ENCODE data around the gene ZNF117.
"Not testable (repeated sequence)": the region's sequence is repeated elsewhere in the genome, so short reads cannot be mapped to it uniquely, and the experiment has no call there.

The ZNF117 gene

GRCh38 chr7:64959072-64959747, 31.6 kb downstream of the ZNF117 start:
- Histone ChIP-seq H3K27ac (replicated peaks) (no peak overlapping the region), H3K4me3 (replicated peaks; ENCODE audit: insufficient read depth, low read length) (no peak overlapping the region), H3K27me3 (ENCODE audit: insufficient read depth, poor library complexity, severe bottlenecking) (no peaks in the 10 kb centered on the region)
- TF ChIP-seq, protein P1, sequence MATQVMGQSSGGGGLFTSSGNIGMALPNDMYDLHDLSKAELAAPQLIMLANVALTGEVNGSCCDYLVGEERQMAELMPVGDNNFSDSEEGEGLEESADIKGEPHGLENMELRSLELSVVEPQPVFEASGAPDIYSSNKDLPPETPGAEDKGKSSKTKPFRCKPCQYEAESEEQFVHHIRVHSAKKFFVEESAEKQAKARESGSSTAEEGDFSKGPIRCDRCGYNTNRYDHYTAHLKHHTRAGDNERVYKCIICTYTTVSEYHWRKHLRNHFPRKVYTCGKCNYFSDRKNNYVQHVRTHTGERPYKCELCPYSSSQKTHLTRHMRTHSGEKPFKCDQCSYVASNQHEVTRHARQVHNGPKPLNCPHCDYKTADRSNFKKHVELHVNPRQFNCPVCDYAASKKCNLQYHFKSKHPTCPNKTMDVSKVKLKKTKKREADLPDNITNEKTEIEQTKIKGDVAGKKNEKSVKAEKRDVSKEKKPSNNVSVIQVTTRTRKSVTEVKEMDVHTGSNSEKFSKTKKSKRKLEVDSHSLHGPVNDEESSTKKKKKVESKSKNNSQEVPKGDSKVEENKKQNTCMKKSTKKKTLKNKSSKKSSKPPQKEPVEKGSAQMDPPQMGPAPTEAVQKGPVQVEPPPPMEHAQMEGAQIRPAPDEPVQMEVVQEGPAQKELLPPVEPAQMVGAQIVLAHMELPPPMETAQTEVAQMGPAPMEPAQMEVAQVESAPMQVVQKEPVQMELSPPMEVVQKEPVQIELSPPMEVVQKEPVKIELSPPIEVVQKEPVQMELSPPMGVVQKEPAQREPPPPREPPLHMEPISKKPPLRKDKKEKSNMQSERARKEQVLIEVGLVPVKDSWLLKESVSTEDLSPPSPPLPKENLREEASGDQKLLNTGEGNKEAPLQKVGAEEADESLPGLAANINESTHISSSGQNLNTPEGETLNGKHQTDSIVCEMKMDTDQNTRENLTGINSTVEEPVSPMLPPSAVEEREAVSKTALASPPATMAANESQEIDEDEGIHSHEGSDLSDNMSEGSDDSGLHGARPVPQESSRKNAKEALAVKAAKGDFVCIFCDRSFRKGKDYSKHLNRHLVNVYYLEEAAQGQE (IDR thresholded peaks at IDR 0.05; ENCODE audit: insufficient replicate concordance, low read depth), result no peak
- TF ChIP-seq, protein P2, sequence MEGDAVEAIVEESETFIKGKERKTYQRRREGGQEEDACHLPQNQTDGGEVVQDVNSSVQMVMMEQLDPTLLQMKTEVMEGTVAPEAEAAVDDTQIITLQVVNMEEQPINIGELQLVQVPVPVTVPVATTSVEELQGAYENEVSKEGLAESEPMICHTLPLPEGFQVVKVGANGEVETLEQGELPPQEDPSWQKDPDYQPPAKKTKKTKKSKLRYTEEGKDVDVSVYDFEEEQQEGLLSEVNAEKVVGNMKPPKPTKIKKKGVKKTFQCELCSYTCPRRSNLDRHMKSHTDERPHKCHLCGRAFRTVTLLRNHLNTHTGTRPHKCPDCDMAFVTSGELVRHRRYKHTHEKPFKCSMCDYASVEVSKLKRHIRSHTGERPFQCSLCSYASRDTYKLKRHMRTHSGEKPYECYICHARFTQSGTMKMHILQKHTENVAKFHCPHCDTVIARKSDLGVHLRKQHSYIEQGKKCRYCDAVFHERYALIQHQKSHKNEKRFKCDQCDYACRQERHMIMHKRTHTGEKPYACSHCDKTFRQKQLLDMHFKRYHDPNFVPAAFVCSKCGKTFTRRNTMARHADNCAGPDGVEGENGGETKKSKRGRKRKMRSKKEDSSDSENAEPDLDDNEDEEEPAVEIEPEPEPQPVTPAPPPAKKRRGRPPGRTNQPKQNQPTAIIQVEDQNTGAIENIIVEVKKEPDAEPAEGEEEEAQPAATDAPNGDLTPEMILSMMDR (IDR thresholded peaks at IDR 0.05; ENCODE audit: insufficient read depth, low read length), result no peak
- TF ChIP-seq POLR2AphosphoS5 (IDR thresholded peaks at IDR 0.05; ENCODE audit: low read depth) (no peak), SPI1 (IDR thresholded peaks at IDR 0.05; ENCODE audit: borderline replicate concordance, low read depth) (no peak), GABPA (IDR thresholded peaks at IDR 0.05; ENCODE audit: low read depth) (no peak)
- no peak for DNase-seq (ENCODE audit: low read depth in 1 of 2, low spot score in 1 of 2)

- TF ChIP-seq GABPA (IDR thresholded peaks at IDR 0.05; ENCODE audit: low read depth), result no peak
- TF ChIP-seq, protein P2 (IDR thresholded peaks at IDR 0.05; ENCODE audit: insufficient read depth, low read length), result peak; percentile 49
- peak; percentile 7 to 27 for DNase-seq (ENCODE audit: low read depth in 1 of 2, low spot score in 1 of 2)
- H3K27me3 ChIP-seq (ENCODE audit: insufficient read depth, poor library complexity, severe bottlenecking), result no peaks in the 10 kb centered on the region
- no peak overlapping the region for H3K4me3 ChIP-seq (replicated peaks; ENCODE audit: insufficient read depth, low read length)
- H3K27ac ChIP-seq (replicated peaks), result no peak overlapping the region
Measured at GRCh38 chr7:64951250-64951848, 39.5 kb downstream of the ZNF117 start.

GRCh38 chr7:64950673-64951072, 40.2 kb downstream of the ZNF117 start:
- H3K27ac ChIP-seq (replicated peaks); DNase-seq (ENCODE audit: low read depth in 1 of 2, low spot score in 1 of 2); H3K27me3 ChIP-seq (ENCODE audit: insufficient read depth, poor library complexity, severe bottlenecking); H3K4me3 ChIP-seq (replicated peaks; ENCODE audit: insufficient read depth, low read length): not testable (repeated sequence)

GRCh38 chr7:64948774-64949173, 42.1 kb downstream of the ZNF117 start:
- DNase-seq (ENCODE audit: low read depth in 1 of 2, low spot score in 1 of 2); H3K4me3 ChIP-seq (replicated peaks; ENCODE audit: insufficient read depth, low read length); H3K27ac ChIP-seq (replicated peaks); H3K27me3 ChIP-seq (ENCODE audit: insufficient read depth, poor library complexity, severe bottlenecking): not testable (repeated sequence)

DNA sequence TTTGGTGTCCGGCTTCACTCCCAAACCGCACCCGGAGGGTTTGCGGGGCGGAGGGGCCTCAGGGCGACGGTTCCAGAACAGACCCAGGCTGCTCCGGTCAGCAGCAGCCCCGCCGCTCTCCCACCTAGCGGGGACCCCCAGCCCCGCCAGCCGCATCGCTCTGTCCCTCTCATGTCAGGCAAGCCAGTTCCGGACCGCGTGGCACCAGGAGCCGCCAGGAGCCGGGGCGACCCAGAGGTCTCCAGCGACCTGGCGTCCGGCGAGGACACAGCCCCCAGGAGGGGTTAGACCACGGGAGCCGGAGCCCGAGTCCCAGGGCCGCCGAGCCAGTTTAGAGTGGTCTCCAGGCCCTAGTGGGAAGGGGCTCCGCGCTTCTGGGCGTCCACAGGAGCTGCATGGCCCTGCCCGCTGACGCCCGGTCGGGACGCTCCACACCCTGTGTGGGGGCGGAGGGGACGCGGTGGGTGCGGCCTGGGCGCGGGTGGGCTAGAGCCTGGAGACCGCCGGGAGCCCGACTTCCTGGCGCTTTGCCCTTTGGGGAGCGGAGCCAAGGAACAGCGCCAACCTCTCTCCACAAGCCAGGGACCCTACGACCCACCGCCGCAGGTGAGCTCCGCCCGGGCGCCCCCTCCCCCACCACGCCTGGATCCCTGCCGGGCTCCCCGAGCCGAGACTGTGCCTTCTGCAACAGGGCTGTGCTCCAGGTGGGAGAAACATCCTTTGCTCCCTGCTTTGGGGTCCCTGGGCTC, 43.4 kb downstream of the ZNF117 start:
- no peak overlapping the region for H3K4me3 ChIP-seq (replicated peaks; ENCODE audit: insufficient read depth, low read length)
- no peak for DNase-seq (ENCODE audit: low read depth in 1 of 2, low spot score in 1 of 2)
- no peak overlapping the region for H3K27ac ChIP-seq (replicated peaks)
- H3K27me3 ChIP-seq (ENCODE audit: insufficient read depth, poor library complexity, severe bottlenecking), result no peaks in the 10 kb centered on the region
- TF ChIP-seq POLR2AphosphoS5 (IDR thresholded peaks at IDR 0.05; ENCODE audit: low read depth), result no peak
- TF ChIP-seq, protein P2 (IDR thresholded peaks at IDR 0.05; ENCODE audit: insufficient read depth, low read length), result no peak
- TF ChIP-seq, protein P1 (IDR thresholded peaks at IDR 0.05; ENCODE audit: insufficient replicate concordance, low read depth), result no peak
- TF ChIP-seq SPI1 (IDR thresholded peaks at IDR 0.05; ENCODE audit: borderline replicate concordance, low read depth), result no peak
- no peak for TF ChIP-seq GABPA (IDR thresholded peaks at IDR 0.05; ENCODE audit: low read depth)

Data from HL-60 (cell line).